ENCODE results near the gene CEACAM18.

Gene CEACAM18

DNA sequence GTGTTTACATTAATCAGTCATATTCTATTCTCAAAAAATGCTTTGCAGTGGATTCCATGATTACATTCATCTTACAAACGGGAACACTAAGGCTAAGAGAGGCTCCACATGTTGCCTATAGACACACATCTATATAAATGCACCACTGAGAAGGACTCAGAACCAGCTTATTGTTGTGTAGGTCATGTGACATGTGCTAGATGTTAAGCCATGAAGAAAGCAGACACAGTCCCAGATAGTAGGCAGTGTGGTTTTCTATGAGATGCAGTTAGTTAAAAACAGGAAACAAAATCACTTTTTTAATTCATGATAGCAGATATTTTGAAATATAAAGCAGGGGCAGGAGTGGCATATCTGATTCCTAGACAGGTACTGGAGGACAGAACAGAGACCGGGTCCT lies 42.4 kb downstream of the CEACAM18 start:
- in situ Hi-C loops (cut with HindIII; ENCODE audit: low sequenced_read_pairs), result no loop called here
- DNase-seq (ENCODE audit: low read depth), result no peak
- no peak overlapping the region for H3K4me3 ChIP-seq (ENCODE audit: low read depth, low read length)
- TF ChIP-seq, protein P1, sequence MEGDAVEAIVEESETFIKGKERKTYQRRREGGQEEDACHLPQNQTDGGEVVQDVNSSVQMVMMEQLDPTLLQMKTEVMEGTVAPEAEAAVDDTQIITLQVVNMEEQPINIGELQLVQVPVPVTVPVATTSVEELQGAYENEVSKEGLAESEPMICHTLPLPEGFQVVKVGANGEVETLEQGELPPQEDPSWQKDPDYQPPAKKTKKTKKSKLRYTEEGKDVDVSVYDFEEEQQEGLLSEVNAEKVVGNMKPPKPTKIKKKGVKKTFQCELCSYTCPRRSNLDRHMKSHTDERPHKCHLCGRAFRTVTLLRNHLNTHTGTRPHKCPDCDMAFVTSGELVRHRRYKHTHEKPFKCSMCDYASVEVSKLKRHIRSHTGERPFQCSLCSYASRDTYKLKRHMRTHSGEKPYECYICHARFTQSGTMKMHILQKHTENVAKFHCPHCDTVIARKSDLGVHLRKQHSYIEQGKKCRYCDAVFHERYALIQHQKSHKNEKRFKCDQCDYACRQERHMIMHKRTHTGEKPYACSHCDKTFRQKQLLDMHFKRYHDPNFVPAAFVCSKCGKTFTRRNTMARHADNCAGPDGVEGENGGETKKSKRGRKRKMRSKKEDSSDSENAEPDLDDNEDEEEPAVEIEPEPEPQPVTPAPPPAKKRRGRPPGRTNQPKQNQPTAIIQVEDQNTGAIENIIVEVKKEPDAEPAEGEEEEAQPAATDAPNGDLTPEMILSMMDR (IDR thresholded peaks at IDR 0.05; ENCODE audit: low read depth, low read length, missing control alignments), result no peak

DNA sequence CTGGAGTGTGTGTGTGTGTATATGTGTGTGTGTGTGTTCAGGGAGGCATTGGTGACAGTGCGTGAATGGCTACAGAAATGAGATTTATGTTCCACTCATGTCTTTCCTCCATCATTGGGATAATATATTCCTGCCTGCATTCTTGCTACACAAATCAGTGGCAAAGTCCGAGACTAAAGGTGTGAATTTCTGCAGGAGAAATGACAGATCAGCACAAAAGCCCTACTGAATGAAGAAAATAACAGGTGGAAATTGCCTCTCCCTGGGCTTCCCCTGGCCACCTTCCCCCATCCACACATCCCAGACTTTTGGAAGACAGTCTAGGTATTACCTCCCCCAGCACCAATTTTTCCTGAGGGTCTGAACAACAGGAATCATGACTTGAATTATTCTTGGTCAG lies 43.0 kb downstream of the CEACAM18 start:
- no peak for DNase-seq (ENCODE audit: low read depth)
- in situ Hi-C loops (cut with HindIII; ENCODE audit: low sequenced_read_pairs), result no loop called here
- H3K4me3 ChIP-seq (ENCODE audit: low read depth, low read length), result no peak overlapping the region
- TF ChIP-seq, protein P1 (IDR thresholded peaks at IDR 0.05; ENCODE audit: low read depth, low read length, missing control alignments), result no peak

DNA sequence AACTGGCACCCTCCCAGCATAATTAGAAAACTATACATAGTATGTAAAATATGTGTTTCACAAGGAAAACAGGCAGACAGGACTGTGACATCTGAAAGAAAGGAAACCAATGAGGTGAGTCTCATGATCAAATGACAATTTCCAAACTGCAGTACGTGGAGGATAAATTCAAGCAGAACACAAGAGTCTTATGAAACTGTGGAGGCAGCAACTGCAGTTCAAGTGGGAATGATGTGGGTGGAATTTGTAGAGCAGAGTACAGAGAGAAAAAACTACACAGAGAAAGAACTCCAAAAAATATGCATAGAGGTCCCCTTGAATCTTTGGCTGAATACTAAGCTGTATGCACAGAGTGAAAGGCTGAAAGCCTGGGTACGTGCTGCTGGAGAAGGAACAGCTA lies 43.4 kb downstream of the CEACAM18 start:
- in situ Hi-C loops (cut with HindIII; ENCODE audit: low sequenced_read_pairs), result no loop called here
- TF ChIP-seq, protein P1 (IDR thresholded peaks at IDR 0.05; ENCODE audit: low read depth, low read length, missing control alignments), result no peak
- DNase-seq (ENCODE audit: low read depth), result no peak
- no peak overlapping the region for H3K4me3 ChIP-seq (ENCODE audit: low read depth, low read length)

DNA sequence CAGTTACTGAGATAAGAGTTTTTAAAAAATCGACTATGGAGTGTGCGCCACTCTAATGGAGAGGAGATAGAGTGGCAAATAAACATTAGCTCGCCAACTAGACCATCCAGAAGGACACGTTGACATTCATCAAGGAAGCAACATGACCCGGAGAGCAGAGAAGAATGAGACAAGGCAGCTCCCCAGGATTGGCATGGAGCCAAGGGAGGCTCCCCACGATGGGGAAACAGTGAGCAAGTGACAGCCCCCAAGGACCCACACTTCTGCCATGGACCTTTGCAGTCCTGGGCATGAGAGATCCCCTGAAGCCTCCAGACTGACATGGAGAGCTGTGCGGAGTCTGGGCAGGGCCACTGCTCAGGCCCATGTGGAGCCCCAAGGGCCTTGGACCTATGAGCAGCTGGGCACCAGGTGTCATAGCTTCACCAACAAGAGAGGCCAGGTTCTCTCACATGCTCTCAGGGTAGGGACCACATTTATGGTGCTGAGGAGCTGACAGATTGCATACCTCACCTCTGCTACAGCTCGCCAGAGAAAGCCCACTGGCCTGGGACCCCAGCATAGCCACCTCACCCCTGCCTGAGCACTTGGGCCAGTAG lies 46.4 kb downstream of the CEACAM18 start:
- no peak overlapping the region for H3K4me3 ChIP-seq (ENCODE audit: low read depth, low read length)
- DNase-seq (ENCODE audit: low read depth), result no peak
- in situ Hi-C loops (cut with HindIII; ENCODE audit: low sequenced_read_pairs), result no loop called here
- TF ChIP-seq, protein P1 (IDR thresholded peaks at IDR 0.05; ENCODE audit: low read depth, low read length, missing control alignments), result no peak

DNA sequence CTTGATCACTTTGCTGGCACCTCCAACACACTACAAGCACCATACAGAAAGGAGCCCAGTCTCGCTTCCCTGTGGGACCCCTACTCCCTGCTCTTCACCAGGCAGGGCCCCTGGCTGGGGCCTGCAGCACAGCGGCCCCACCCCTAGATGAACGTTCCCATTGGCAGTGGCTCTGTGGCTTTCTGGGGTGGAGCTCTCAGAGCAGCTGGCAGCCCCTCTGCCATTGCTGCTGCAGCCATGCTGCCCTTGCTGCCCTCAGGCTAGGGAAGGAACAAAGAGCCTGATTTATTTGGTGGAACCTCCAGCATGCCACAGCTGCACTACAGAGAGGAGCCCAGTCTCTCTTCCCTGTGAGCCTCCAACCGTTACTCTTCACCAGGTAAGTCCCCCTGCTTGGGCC lies 47.3 kb downstream of the CEACAM18 start:
- no peak for DNase-seq (ENCODE audit: low read depth)
- TF ChIP-seq, protein P1 (IDR thresholded peaks at IDR 0.05; ENCODE audit: low read depth, low read length, missing control alignments), result no peak
- in situ Hi-C loops (cut with HindIII; ENCODE audit: low sequenced_read_pairs), result no loop called here
- no peak overlapping the region for H3K4me3 ChIP-seq (ENCODE audit: low read depth, low read length)

DNA sequence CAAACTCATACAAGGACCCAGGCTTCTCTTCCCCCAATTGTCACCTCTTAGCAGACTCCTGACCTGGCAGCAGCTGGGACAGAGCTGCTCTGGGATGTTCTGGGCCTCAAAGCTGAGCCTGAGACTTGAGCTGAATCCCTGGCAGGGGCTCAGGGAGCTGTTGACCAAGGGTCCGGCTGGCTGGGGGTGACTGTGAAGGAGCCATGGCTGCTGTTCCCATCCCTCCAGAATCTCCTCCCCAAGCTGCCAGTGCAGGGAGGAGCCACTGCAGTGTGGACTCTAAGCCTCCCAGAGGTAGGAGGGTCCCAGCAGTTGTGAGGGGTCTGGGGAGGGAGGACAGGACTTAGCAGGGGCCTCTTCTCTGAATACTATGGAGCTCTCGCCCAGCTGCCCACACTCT lies 51.0 kb downstream of the CEACAM18 start:
- H3K4me3 ChIP-seq (ENCODE audit: low read depth, low read length), result no peak overlapping the region
- TF ChIP-seq, protein P1 (IDR thresholded peaks at IDR 0.05; ENCODE audit: low read depth, low read length, missing control alignments), result no peak
- in situ Hi-C loops (cut with HindIII; ENCODE audit: low sequenced_read_pairs), result no loop called here
- DNase-seq (ENCODE audit: low read depth), result no peak

Measured in astrocyte of the cerebellum (primary cell).